Endodermal cell (in vitro differentiated cells): ENCODE results near the gene HELZ2. TPM values are rescaled to one million over a fixed set of nuclear protein-coding genes. Genes with fewer than 3 reads are reported as not detected.

Source experiments
- DNase-seq: peaks from one replicate; pipeline ENCODE4 v3.0.0-alpha.2; 2017
- H3K27ac ChIP-seq: 2 replicates; pipeline ENCODE4 v1.5.1; 2013; ENCODE audit warnings: mild to moderate bottlenecking, low read depth, low read length, moderate library complexity
- H3K27me3 ChIP-seq: 2 replicates; pipeline ENCODE4 v1.6.1; 2013; ENCODE audit warnings: mild to moderate bottlenecking, low read length, moderate library complexity; ENCODE audit not compliant: insufficient read depth, control insufficient read depth, poor library complexity, severe bottlenecking
- H3K36me3 ChIP-seq: 2 replicates; pipeline ENCODE4 v1.7.0; 2013; ENCODE audit warnings: mild to moderate bottlenecking, low read length, moderate library complexity; ENCODE audit not compliant: control insufficient read depth, insufficient read depth
- H3K4me1 ChIP-seq: one replicate; pipeline ENCODE4 v1.7.0; 2013; ENCODE audit warnings: low read length; ENCODE audit not compliant: control insufficient read depth, insufficient read depth
- H3K4me3 ChIP-seq: 2 replicates; pipeline ENCODE4 v1.5.1; 2013; ENCODE audit warnings: mild to moderate bottlenecking, low read length, moderate library complexity
- H3K9ac ChIP-seq: 2 replicates; pipeline ENCODE4 v1.6.1; 2013; ENCODE audit warnings: mild to moderate bottlenecking, low read length, moderate library complexity; ENCODE audit not compliant: poor library complexity, severe bottlenecking; ENCODE audit errors: extremely low read depth
- H3K9me3 ChIP-seq: 2 replicates; pipeline ENCODE4 v1.6.1; 2013; ENCODE audit warnings: mild to moderate bottlenecking, low read length, moderate library complexity; ENCODE audit not compliant: control insufficient read depth
- H3K27ac Mint-ChIP-seq: 2 replicates; pipeline ENCODE4 v1.8.0; 2020; ENCODE audit warnings: mixed read lengths
- H3K27me3 Mint-ChIP-seq: 2 replicates; pipeline ENCODE4 v1.8.0; 2021; ENCODE audit warnings: mild to moderate bottlenecking, mixed read lengths; ENCODE audit not compliant: insufficient read depth
- H3K36me3 Mint-ChIP-seq: 2 replicates; pipeline ENCODE4 v1.8.0; 2020; ENCODE audit warnings: low read depth, mixed read lengths
- H3K4me1 Mint-ChIP-seq: 2 replicates; pipeline ENCODE4 v1.8.0; 2020; ENCODE audit warnings: mixed read lengths
- H3K4me3 Mint-ChIP-seq: 2 replicates; pipeline ENCODE4 v1.8.0; 2020; ENCODE audit warnings: mild to moderate bottlenecking, moderate library complexity, mixed read lengths
- H3K9me3 Mint-ChIP-seq: 2 replicates; pipeline ENCODE4 v1.8.0; 2020; ENCODE audit warnings: mild to moderate bottlenecking, mixed read lengths
- CTCF ChIP-seq: fragments of 200-600 bp; sonication (generic); conservative IDR thresholded peaks from 2 replicates; pipeline ENCODE4 v1.5.0; 2021; ENCODE audit warnings: antibody characterized with exemption, mild to moderate bottlenecking
- WGBS, 2 experiments: methylation state at CpG; one replicate each; pipeline versions ENCODE4 v1.1.5 to v1.1.7; 2013; ENCODE audit warnings: missing lambda C conversion rate in 2 of 2, mixed read lengths in 1 of 2; ENCODE audit not compliant: insufficient coverage in 1 of 2, insufficient read length in 1 of 2; 5-methylcytosine and 5-hydroxymethylcytosine counted together
- total RNA-seq, 2 donors: library from RNA; stranded (reverse); fragmentation: NEBNext Ultra II Directional in 1 of 2; extraction: Animal tissue kit (Norgen Biotek cat#: 25700) in 1 of 2; gene quantifications; 2 replicates in 1 of 2; 3 replicates in 1 of 2; pipeline ENCODE4 v1.2.1, GENCODE V29; 2021

Gene HELZ2
- total RNA-seq, 2 donors from 2014 or later: 34.5 to 37.0 TPM

- no peaks in the 10 kb centered on the region for H3K4me1 Mint-ChIP-seq
- no peak overlapping the region for H3K4me3 Mint-ChIP-seq
- no peaks in the 10 kb centered on the region for H3K27me3 Mint-ChIP-seq
- Histone ChIP-seq H3K9me3 (no peaks in the 10 kb centered on the region), H3K27ac (no peak overlapping the region), H3K4me3 (no peak overlapping the region), H3K36me3 (peaks cover 4% of the 10 kb centered on the region), H3K4me1 (no peaks in the 10 kb centered on the region), H3K27me3 (no peaks in the 10 kb centered on the region), H3K9ac (no peak overlapping the region)
- peaks cover 5% of the 10 kb centered on the region for H3K36me3 Mint-ChIP-seq
- H3K27ac Mint-ChIP-seq: no peak overlapping the region
- TF ChIP-seq CTCF: no peak
- no peaks in the 10 kb centered on the region for H3K9me3 Mint-ChIP-seq
- no peak for DNase-seq
- WGBS, 2 experiments: 95 to 97% methylated on average over 59 to 61 of the region's 61 CpGs
Observed at GRCh38 chr20:63565021-63565698, 8.9 kb downstream of the HELZ2 start.

GRCh38 chr20:63564036-63564810, 9.8 kb downstream of the HELZ2 start:
- H3K36me3 Mint-ChIP-seq: peaks cover 6% of the 10 kb centered on the region
- H3K4me3 Mint-ChIP-seq: no peak overlapping the region
- no peaks in the 10 kb centered on the region for H3K4me1 Mint-ChIP-seq
- no peaks in the 10 kb centered on the region for H3K9me3 ChIP-seq
- H3K36me3 ChIP-seq: peaks cover 4% of the 10 kb centered on the region
- DNase-seq: no peak
- no peaks in the 10 kb centered on the region for H3K9me3 Mint-ChIP-seq
- H3K27ac ChIP-seq: no peak overlapping the region
- H3K27ac Mint-ChIP-seq: no peak overlapping the region
- H3K9ac ChIP-seq: no peak overlapping the region
- no peak for TF ChIP-seq CTCF
- WGBS, 2 experiments: 93 to 95% methylated on average over 58 to 62 of the region's 62 CpGs
- no peaks in the 10 kb centered on the region for H3K27me3 ChIP-seq
- H3K27me3 Mint-ChIP-seq: no peaks in the 10 kb centered on the region
- no peaks in the 10 kb centered on the region for H3K4me1 ChIP-seq
- no peak overlapping the region for H3K4me3 ChIP-seq

- Histone ChIP-seq H3K4me3 (no peak overlapping the region), H3K27me3 (no peaks in the 10 kb centered on the region), H3K27ac (no peak overlapping the region), H3K9ac (no peak overlapping the region), H3K36me3 (peaks cover 7% of the 10 kb centered on the region), H3K4me1 (no peaks in the 10 kb centered on the region), H3K9me3 (no peaks in the 10 kb centered on the region)
- H3K4me3 Mint-ChIP-seq: no peak overlapping the region
- no peaks in the 10 kb centered on the region for H3K27me3 Mint-ChIP-seq
- H3K9me3 Mint-ChIP-seq: no peaks in the 10 kb centered on the region
- no peak for TF ChIP-seq CTCF
- DNase-seq: no peak
- no peaks in the 10 kb centered on the region for H3K4me1 Mint-ChIP-seq
- WGBS, 2 experiments: 93 to 96% methylated on average over 48 to 55 of the region's 55 CpGs
- peaks cover 12% of the 10 kb centered on the region for H3K36me3 Mint-ChIP-seq
- no peak overlapping the region for H3K27ac Mint-ChIP-seq
Observed at GRCh38 chr20:63563225-63563935, 10.7 kb downstream of the HELZ2 start.
